ENCODE measurements around the gene ATXN1.

DNA sequence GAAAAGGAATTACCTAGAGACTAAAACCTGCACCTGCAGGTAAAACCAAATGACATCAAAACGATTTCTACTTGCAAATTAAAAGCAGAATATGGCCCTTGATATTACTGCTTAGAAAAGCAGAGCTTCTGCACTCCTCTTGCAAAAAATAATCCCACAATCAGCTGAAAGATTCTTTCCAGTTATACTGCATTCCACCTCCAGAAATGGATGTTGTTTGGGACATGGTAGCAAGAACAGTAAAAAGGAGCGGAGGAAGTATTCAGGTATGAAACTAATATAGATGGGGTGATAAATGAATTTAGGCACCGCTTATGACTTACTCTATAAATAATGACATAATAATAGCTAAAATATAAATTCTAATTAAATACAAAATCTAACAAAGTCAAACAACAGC is 14.9 kb downstream of the ATXN1 start:
- TF ChIP-seq POLR2A (IDR thresholded peaks at IDR 0.05) (no peak), EP300 (IDR thresholded peaks at IDR 0.05; ENCODE audit: low read depth) (no peak), POLR2AphosphoS5 (IDR thresholded peaks at IDR 0.05) (no peak)
- TF ChIP-seq, protein P1, sequence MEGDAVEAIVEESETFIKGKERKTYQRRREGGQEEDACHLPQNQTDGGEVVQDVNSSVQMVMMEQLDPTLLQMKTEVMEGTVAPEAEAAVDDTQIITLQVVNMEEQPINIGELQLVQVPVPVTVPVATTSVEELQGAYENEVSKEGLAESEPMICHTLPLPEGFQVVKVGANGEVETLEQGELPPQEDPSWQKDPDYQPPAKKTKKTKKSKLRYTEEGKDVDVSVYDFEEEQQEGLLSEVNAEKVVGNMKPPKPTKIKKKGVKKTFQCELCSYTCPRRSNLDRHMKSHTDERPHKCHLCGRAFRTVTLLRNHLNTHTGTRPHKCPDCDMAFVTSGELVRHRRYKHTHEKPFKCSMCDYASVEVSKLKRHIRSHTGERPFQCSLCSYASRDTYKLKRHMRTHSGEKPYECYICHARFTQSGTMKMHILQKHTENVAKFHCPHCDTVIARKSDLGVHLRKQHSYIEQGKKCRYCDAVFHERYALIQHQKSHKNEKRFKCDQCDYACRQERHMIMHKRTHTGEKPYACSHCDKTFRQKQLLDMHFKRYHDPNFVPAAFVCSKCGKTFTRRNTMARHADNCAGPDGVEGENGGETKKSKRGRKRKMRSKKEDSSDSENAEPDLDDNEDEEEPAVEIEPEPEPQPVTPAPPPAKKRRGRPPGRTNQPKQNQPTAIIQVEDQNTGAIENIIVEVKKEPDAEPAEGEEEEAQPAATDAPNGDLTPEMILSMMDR (IDR thresholded peaks at IDR 0.05), result no peak

All from transverse colon (tissue), 4 donors.